Astrocyte of the spinal cord (primary cell): ENCODE data around the gene FAM107A.

Experiments
- DNase-seq: peaks from one replicate; pipeline ENCODE4 v3.0.0; 2011; ENCODE audit warnings: low read depth, low spot score
- H3K4me3 ChIP-seq: 2 replicates; pipeline ENCODE4 v1.5.1; 2011; ENCODE audit warnings: low read depth, mild to moderate bottlenecking, low read length, moderate library complexity
- CTCF ChIP-seq: IDR thresholded peaks from 2 replicates; pipeline ENCODE4 v1.5.1; 2012; ENCODE audit warnings: low read depth, mild to moderate bottlenecking, low read length, inconsistent platforms
- in situ Hi-C: cut with HindIII; loops from 2 replicates; pipeline ENCODE4 v1.10.0; 2017; ENCODE audit warnings: low sequenced_read_pairs

Gene FAM107A

GRCh38 chr3:58622436-58622835, 45.2 kb upstream of the FAM107A start:
- TF ChIP-seq CTCF: no peak
- DNase-seq: no peak
- no peak overlapping the region for H3K4me3 ChIP-seq
- in situ Hi-C loops: no loop called here

- no peak overlapping the region for H3K4me3 ChIP-seq
- no peak for DNase-seq
- no peak for TF ChIP-seq CTCF
- in situ Hi-C loops: no loop called here
Observed at GRCh38 chr3:58621086-58621830, 44.1 kb upstream of the FAM107A start.

- no peak for TF ChIP-seq CTCF
- DNase-seq: no peak
- in situ Hi-C loops: no loop called here
- no peak overlapping the region for H3K4me3 ChIP-seq
Observed at GRCh38 chr3:58620421-58620820, 43.2 kb upstream of the FAM107A start.

GRCh38 chr3:58617338-58617761, 40.2 kb upstream of the FAM107A start:
- TF ChIP-seq CTCF: no peak
- H3K4me3 ChIP-seq: no peak overlapping the region
- in situ Hi-C loops: no loop called here
- no peak for DNase-seq

GRCh38 chr3:58613236-58614132, 36.3 kb upstream of the FAM107A start:
- H3K4me3 ChIP-seq: no peak overlapping the region
- in situ Hi-C loops: no loop called here
- TF ChIP-seq CTCF: no peak
- no peak for DNase-seq

GRCh38 chr3:58612830-58613229, 35.6 kb upstream of the FAM107A start:
- in situ Hi-C loops: no loop called here
- no peak for DNase-seq
- TF ChIP-seq CTCF: no peak
- H3K4me3 ChIP-seq: no peak overlapping the region
